ENCODE measurements around the gene FBXL2. TPM values are rescaled to one million over a fixed set of nuclear protein-coding genes. Genes with fewer than 3 reads are reported as not detected.
"Not testable (repeated sequence)": the region's sequence is repeated elsewhere in the genome, so short reads cannot be mapped to it uniquely, and the experiment has no call there.

FBXL2 gene
- total RNA-seq, 4 donors from 2014 or later: 9.3 to 14.4 (median 12.2) TPM

GRCh38 chr3:33403756-33404155 lies 126.5 kb downstream of the FBXL2 start:
- no peaks in the 10 kb centered on the region for H3K4me1 ChIP-seq
- TF ChIP-seq EP300 (IDR thresholded peaks at IDR 0.05) (no peak), CTCF (IDR thresholded peaks at IDR 0.05) (no peak), POLR2A (IDR thresholded peaks at IDR 0.05) (no peak), POLR2AphosphoS5 (IDR thresholded peaks at IDR 0.05) (no peak)
- no peak overlapping the region for H3K27ac ChIP-seq
- H3K4me3 ChIP-seq: no peak overlapping the region
- WGBS, 2 donors (ENCODE audit: low coverage in 1 of 2): 99 to 100% methylated on average over 1 to 6 of the region's 6 CpGs
- H3K27me3 ChIP-seq: no peaks in the 10 kb centered on the region
- H3K9me3 ChIP-seq: no peaks in the 10 kb centered on the region
- H3K36me3 ChIP-seq: peaks cover 15 to 98% of the 10 kb centered on the region in 2 donors
- no peak for ATAC-seq

- not testable (repeated sequence) for H3K4me1 ChIP-seq, ATAC-seq, H3K9me3 ChIP-seq, H3K4me3 ChIP-seq, H3K27ac ChIP-seq, H3K27me3 ChIP-seq
- H3K36me3 ChIP-seq: peaks cover 0 to 87% of the 10 kb centered on the region in 2 donors
- 96 to 100% methylated on average over 3 of the region's 3 CpGs for WGBS, 2 donors (ENCODE audit: low coverage in 1 of 2)
Observed at GRCh38 chr3:33410816-33411215, 133.6 kb downstream of the FBXL2 start.

GRCh38 chr3:33417066-33417673 lies 139.9 kb downstream of the FBXL2 start:
- Histone ChIP-seq H3K36me3 (peaks cover 0 to 73% of the 10 kb centered on the region in 2 donors), H3K9me3 (no peaks in the 10 kb centered on the region), H3K4me1 (peaks cover 0 to 8% (median 0%) of the 10 kb centered on the region in 3 donors), H3K27me3 (no peaks in the 10 kb centered on the region), H3K4me3 (no peak overlapping the region), H3K27ac (no peak overlapping the region)
- ATAC-seq: no peak
- 67 to 85% methylated on average over 3 of the region's 3 CpGs for WGBS, 2 donors (ENCODE audit: low coverage in 1 of 2)
- TF ChIP-seq POLR2A (IDR thresholded peaks at IDR 0.05) (no peak), CTCF (IDR thresholded peaks at IDR 0.05) (no peak), EP300 (IDR thresholded peaks at IDR 0.05) (no peak), POLR2AphosphoS5 (IDR thresholded peaks at IDR 0.05) (no peak)

GRCh38 chr3:33419948-33420347 lies 142.7 kb downstream of the FBXL2 start:
- peaks cover 0 to 4% (median 0%) of the 10 kb centered on the region in 3 donors for H3K4me1 ChIP-seq

GRCh38 chr3:33420966-33421365 lies 143.7 kb downstream of the FBXL2 start:
- Histone ChIP-seq H3K4me3 (no peak overlapping the region), H3K27me3 (no peaks in the 10 kb centered on the region), H3K27ac (no peak overlapping the region), H3K36me3 (peaks cover 0 to 60% of the 10 kb centered on the region in 2 donors), H3K4me1 (no peaks in the 10 kb centered on the region), H3K9me3 (no peaks in the 10 kb centered on the region)
- TF ChIP-seq EP300 (IDR thresholded peaks at IDR 0.05) (no peak), POLR2AphosphoS5 (IDR thresholded peaks at IDR 0.05) (no peak), CTCF (IDR thresholded peaks at IDR 0.05) (no peak), POLR2A (IDR thresholded peaks at IDR 0.05) (no peak)
- ATAC-seq: no peak
- WGBS, 2 donors (ENCODE audit: low coverage in 1 of 2): no CpG with 5 or more reads among the region's 2 CpGs

More at GRCh38 chr3:33419948-33420347, 142.7 kb downstream of the FBXL2 start:
- H3K4me3 ChIP-seq: no peak overlapping the region
- WGBS, 2 donors (ENCODE audit: low coverage in 1 of 2): 93 to 100% methylated on average over 1 of the region's 1 CpG
- H3K9me3 ChIP-seq: no peaks in the 10 kb centered on the region
- H3K36me3 ChIP-seq: peaks cover 0 to 65% of the 10 kb centered on the region in 2 donors
- H3K27me3 ChIP-seq: no peaks in the 10 kb centered on the region
- no peak for ATAC-seq
- TF ChIP-seq POLR2A (IDR thresholded peaks at IDR 0.05) (no peak), CTCF (IDR thresholded peaks at IDR 0.05) (no peak), EP300 (IDR thresholded peaks at IDR 0.05) (no peak), POLR2AphosphoS5 (IDR thresholded peaks at IDR 0.05) (no peak)
- no peak overlapping the region for H3K27ac ChIP-seq
